K562 (cell line): Measurements from ENCODE around the gene EPN2. TPM values are rescaled to one million over a fixed set of nuclear protein-coding genes. Genes with fewer than 3 reads are reported as not detected.

Experiments
- ATAC-seq: fragments of 200-7000 bp; cut with Tn5 transposase; 3 replicates; pipeline ENCODE4 v1.9.1; 2020; ENCODE audit warnings: moderate library complexity
- BruUV-seq: library from RNA; stranded (reverse); fragments of 400-500 nt; replicated peaks from 2 replicates; lab custom pipeline; 2021; lab: Mats Ljungman, UMichigan
- CTCF ChIA-PET: fragments of 300-600 bp; formaldehyde crosslinking; extraction: SDS; loops from one replicate; lab custom pipeline; 2021; ENCODE audit warnings: low intra/inter-chr PET ratio; lab: Yijun Ruan, JAX
- POLR2A ChIA-PET: fragments of 300-600, 350-650 bp; sonication (Branson Sonifier 250); formaldehyde crosslinking; extraction: SDS; loops from one replicate; lab custom pipeline; 2021; ENCODE audit warnings: antibody characterized with exemption, inconsistent platforms; lab: Yijun Ruan, JAX
- DNase-seq, 4 experiments: peaks; one replicate each; pipeline versions ENCODE4 v3.0.0 to v3.0.0-alpha.2; 2011 to 2018; ENCODE audit warnings: low spot score in 3 of 4, mixed read lengths in 3 of 4; ENCODE audit errors: extremely low read depth in 1 of 4
- FAIRE-seq: peaks from 2 replicates; lab custom pipeline; 2011; peaks lifted over from hg19 to GRCh38; lab: Jason Lieb, UNC
- H2AFZ ChIP-seq: 2 replicates; pipeline ENCODE4 v1.6.0; 2011; ENCODE audit warnings: low read depth, low read length, control low read depth, inconsistent platforms
- H3K27ac ChIP-seq: fragments of 200-600 bp; 3 replicates; pipeline ENCODE4 v1.8.0; 2011; ENCODE audit warnings: low read depth, mild to moderate bottlenecking, control low read depth, inconsistent platforms, low read length, moderate library complexity, mixed read lengths; ENCODE audit errors: extremely low read depth
- H3K27me3 ChIP-seq, 2 experiments: fragments of 300-600 bp in 1 of 2; 2 replicates in 1 of 2; 3 replicates in 1 of 2; pipeline versions ENCODE4 v1.6.0 to v1.8.0; 2011; ENCODE audit warnings: inconsistent platforms in 2 of 2, low read length in 2 of 2, mild to moderate bottlenecking in 1 of 2, mixed read lengths in 1 of 2, moderate library complexity in 1 of 2; ENCODE audit not compliant: control insufficient read depth in 2 of 2, insufficient read depth in 2 of 2
- H3K36me3 ChIP-seq: fragments of 300-600 bp; 3 replicates; pipeline ENCODE4 v1.8.0; 2011; ENCODE audit warnings: mild to moderate bottlenecking, low read length, inconsistent platforms; ENCODE audit not compliant: control insufficient read depth, insufficient read depth
- H3K4me1 ChIP-seq, 2 experiments: fragments of 200-600 bp in 1 of 2; replicated peaks in 1 of 2; 2 replicates in 1 of 2; 3 replicates in 1 of 2; pipeline versions ENCODE4 v1.5.1 to v1.8.0; 2011; ENCODE audit warnings: inconsistent platforms in 2 of 2, low read length in 2 of 2, mild to moderate bottlenecking in 1 of 2, mixed read lengths in 1 of 2, moderate library complexity in 1 of 2; ENCODE audit not compliant: control insufficient read depth in 2 of 2, insufficient read depth in 2 of 2
- H3K4me2 ChIP-seq: 2 replicates; pipeline ENCODE4 v1.6.1; 2011; ENCODE audit warnings: low read length, control low read depth, inconsistent platforms, mixed read lengths; ENCODE audit not compliant: insufficient read depth
- H3K4me3 ChIP-seq: fragments of 200-600 bp; sonication (generic), shearing (Covaris generic); 2 replicates; pipeline ENCODE4 v1.5.1; 2016; ENCODE audit warnings: control low read depth, inconsistent platforms
- H3K79me2 ChIP-seq: fragments of 200-600 bp; 3 replicates; pipeline ENCODE4 v1.8.0; 2011; ENCODE audit warnings: low read length, inconsistent platforms; ENCODE audit not compliant: control insufficient read depth, insufficient read depth
- H3K9ac ChIP-seq, 2 experiments: 2 replicates each; pipeline versions ENCODE4 v1.6.0 to v1.6.1; 2011; ENCODE audit warnings: low read depth in 2 of 2, low read length in 2 of 2, control low read depth in 1 of 2, inconsistent platforms in 1 of 2, mild to moderate bottlenecking in 1 of 2, mixed read lengths in 1 of 2; ENCODE audit not compliant: insufficient read depth in 1 of 2
- H3K9me1 ChIP-seq: one replicate; pipeline ENCODE4 v1.6.0; 2011; ENCODE audit warnings: inconsistent platforms, mild to moderate bottlenecking, low read length, moderate library complexity; ENCODE audit not compliant: control insufficient read depth, insufficient read depth
- H3K9me3 ChIP-seq: replicated peaks from 2 replicates; pipeline ENCODE4 v1.5.1; 2011; ENCODE audit warnings: low read depth, low read length, inconsistent platforms; ENCODE audit not compliant: control insufficient read depth, insufficient read depth
- H4K20me1 ChIP-seq: replicated peaks from 2 replicates; pipeline ENCODE4 v1.6.1; 2011; ENCODE audit warnings: low read length, inconsistent platforms, mixed read lengths; ENCODE audit not compliant: control insufficient read depth, insufficient read depth
- C11orf30 ChIP-seq: fragments of 450-650 bp; IDR thresholded peaks from 2 replicates; pipeline ENCODE4 v1.6.1; 2016; ENCODE audit warnings: low read depth, mild to moderate bottlenecking
- IRF2 ChIP-seq: sonication (generic); formaldehyde crosslinking; IDR thresholded peaks from 2 replicates; pipeline ENCODE4 v1.8.1; 2022; ENCODE audit warnings: mild to moderate bottlenecking, missing genetic modification reagents
- KLF13 ChIP-seq: fragments of 450-650 bp; IDR thresholded peaks from 2 replicates; pipeline ENCODE4 v1.6.1; 2016; ENCODE audit warnings: missing genetic modification characterization, low read depth, mild to moderate bottlenecking, missing compliant biosample characterization, moderate library complexity, borderline replicate concordance
- PPARD ChIP-seq: fragments of 250-450 bp; sonication (Bioruptor Pico); IDR thresholded peaks from 2 replicates; pipeline ENCODE4 v1.8.0; 2022; ENCODE audit warnings: inconsistent platforms, mild to moderate bottlenecking, moderate library complexity
- PYGO2 ChIP-seq: fragments of 450-650 bp; IDR thresholded peaks from 2 replicates; pipeline ENCODE4 v1.6.1; 2016; ENCODE audit warnings: mild to moderate bottlenecking, missing genetic modification characterization, moderate library complexity, missing compliant biosample characterization
- SMAD4 ChIP-seq: fragments of 250-450 bp; sonication (Bioruptor Pico); conservative IDR thresholded peaks from 2 replicates; pipeline ENCODE4 v1.8.0; 2021; ENCODE audit warnings: inconsistent platforms, mild to moderate bottlenecking, moderate library complexity
- TAF9B ChIP-seq: fragments of 450-650 bp; IDR thresholded peaks from 2 replicates; pipeline ENCODE4 v1.6.1; 2018; ENCODE audit warnings: mild to moderate bottlenecking; ENCODE audit not compliant: partially characterized antibody
- U2AF1 ChIP-seq: fragments of 200-400 bp; formaldehyde crosslinking; optimal IDR thresholded peaks from 2 replicates; pipeline ENCODE3; 2017; ENCODE audit warnings: mild to moderate bottlenecking, low read depth, low read length, moderate library complexity
- ZNF133 ChIP-seq: fragments of 250-450 bp; sonication (Bioruptor Pico); IDR thresholded peaks from 2 replicates; pipeline ENCODE4 v1.4.0; 2020; ENCODE audit warnings: mild to moderate bottlenecking
- ZNF263 ChIP-seq: sonication (generic); formaldehyde crosslinking; IDR thresholded peaks from 2 replicates; pipeline ENCODE4 v1.8.0; 2022; ENCODE audit warnings: mild to moderate bottlenecking, missing genetic modification reagents, borderline replicate concordance
- ZNF79 ChIP-seq: fragments of 250-450 bp; sonication (Bioruptor Pico); IDR thresholded peaks from 2 replicates; pipeline ENCODE4 v1.4.0; 2020; ENCODE audit warnings: low read depth, mild to moderate bottlenecking, moderate library complexity
- WGBS: fragments of 100-300 bp; shearing (Covaris generic); methylation state at CpG from one replicate; pipeline ENCODE4 v1.1.6; 2016; ENCODE audit warnings: low coverage, mixed read lengths; ENCODE audit not compliant: insufficient coverage; ENCODE audit errors: missing lambda C conversion rate; 5-methylcytosine and 5-hydroxymethylcytosine counted together
- in situ Hi-C: fragments of 300-500 bp; cut with MboI; formaldehyde crosslinking; loops from 4 replicates; pipeline ENCODE4 v1.15.0; 2018; ENCODE audit warnings: inconsistent platforms, mixed read lengths
- intact Hi-C: fragments of 100-400 bp; cut with micrococcal nuclease; formaldehyde crosslinking; loops from 2 replicates; pipeline ENCODE4 v1.14.2; 2022
- polyA plus RNA-seq, 8 experiments: library from polyadenylated mRNA; depleted of rRNA in 4 of 8; stranded (reverse) in 5 of 8; unstranded in 3 of 8; fragments of >200 nt; fragmentation: Nextera tagmentation in 2 of 8; fragmentation: Illumina TruSeq in 1 of 8; extraction: Ambion mirVana in 2 of 8; extraction: Trizol in 1 of 8; gene quantifications; 2 replicates each; pipeline versions ENCODE4 v1.2.1 to v1.2.3, GENCODE V29; 2011 to 2014; ENCODE audit warnings: inconsistent platforms in 1 of 8, missing spikeins in 1 of 8
- total RNA-seq, 7 experiments: library from RNA; depleted of rRNA in 6 of 7; stranded (reverse); fragments of >200 nt in 6 of 7; fragmentation: Illumina TruSeq in 2 of 7; extraction: Trizol in 2 of 7; gene quantifications; 2 replicates each; pipeline versions ENCODE4 v1.2.1 to v1.2.3, GENCODE V29; 2011 to 2021; ENCODE audit warnings: low replicate concordance in 1 of 7
- TF ChIP-seq, protein P1 (sequence below): fragments of 250-450 bp; sonication (Bioruptor Pico); IDR thresholded peaks from 2 replicates; pipeline ENCODE4 v1.4.0; 2020; ENCODE audit warnings: mild to moderate bottlenecking, moderate library complexity
- TF ChIP-seq, protein P2 (sequence below): sonication (generic); formaldehyde crosslinking; IDR thresholded peaks from 2 replicates; pipeline ENCODE4 v1.8.1; 2023; ENCODE audit warnings: mild to moderate bottlenecking, missing genetic modification reagents

EPN2 gene
- total and polyA plus RNA-seq, 9 of the 15 experiments (the other 6 are each of a cell fraction or from before 2014, with no cell fraction given): 1.0 to 12.9 (median 8.9) TPM

DNA sequence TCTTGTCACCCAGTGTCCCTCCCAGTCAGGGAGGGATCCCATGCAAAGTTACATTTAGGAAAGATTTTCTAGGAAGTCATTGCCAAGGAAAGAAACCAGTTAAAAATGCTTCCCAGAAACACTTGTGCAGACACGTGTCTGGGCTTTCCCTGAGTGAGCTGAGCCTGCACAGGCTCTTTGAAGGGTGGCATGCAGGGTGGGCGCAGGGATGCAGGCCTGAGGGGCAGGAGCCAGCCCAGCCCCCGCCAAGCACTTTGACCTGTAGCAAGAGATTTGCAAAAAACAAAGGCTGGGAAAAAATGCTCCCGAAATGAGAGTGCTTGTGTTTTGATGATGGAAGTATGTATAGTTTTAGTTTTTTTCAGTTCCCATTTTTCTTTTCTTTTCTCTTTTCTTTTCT, 73.0 kb downstream of the EPN2 start:
- no peaks in the 10 kb centered on the region for H3K79me2 ChIP-seq
- no peaks in the 10 kb centered on the region for H3K9me3 ChIP-seq
- no peak overlapping the region for H3K27ac ChIP-seq
- no peak overlapping the region for H3K4me3 ChIP-seq
- peaks cover 9 to 17% of the 10 kb centered on the region in 2 experiments for H3K4me1 ChIP-seq
- FAIRE-seq: no peak
- in situ Hi-C loops: no loop called here
- intact Hi-C loops: no loop called here
- H2AFZ ChIP-seq: no peak overlapping the region
- H4K20me1 ChIP-seq: no peaks in the 10 kb centered on the region
- no peak for DNase-seq
- ATAC-seq: no peak
- H3K4me2 ChIP-seq: no peak overlapping the region
- TF ChIP-seq PYGO2 (tag) (no peak), TAF9B (no peak), SMAD4 (CRISPR knock-in tag) (no peak), IRF2 (no peak), ZNF263 (CRISPR knock-in tag) (no peak), C11orf30 (no peak), PPARD (no peak), ZNF133 (CRISPR knock-in tag) (no peak), KLF13 (tag) (no peak), ZNF79 (CRISPR knock-in tag) (no peak), U2AF1 (no peak)
- TF ChIP-seq, protein P1, sequence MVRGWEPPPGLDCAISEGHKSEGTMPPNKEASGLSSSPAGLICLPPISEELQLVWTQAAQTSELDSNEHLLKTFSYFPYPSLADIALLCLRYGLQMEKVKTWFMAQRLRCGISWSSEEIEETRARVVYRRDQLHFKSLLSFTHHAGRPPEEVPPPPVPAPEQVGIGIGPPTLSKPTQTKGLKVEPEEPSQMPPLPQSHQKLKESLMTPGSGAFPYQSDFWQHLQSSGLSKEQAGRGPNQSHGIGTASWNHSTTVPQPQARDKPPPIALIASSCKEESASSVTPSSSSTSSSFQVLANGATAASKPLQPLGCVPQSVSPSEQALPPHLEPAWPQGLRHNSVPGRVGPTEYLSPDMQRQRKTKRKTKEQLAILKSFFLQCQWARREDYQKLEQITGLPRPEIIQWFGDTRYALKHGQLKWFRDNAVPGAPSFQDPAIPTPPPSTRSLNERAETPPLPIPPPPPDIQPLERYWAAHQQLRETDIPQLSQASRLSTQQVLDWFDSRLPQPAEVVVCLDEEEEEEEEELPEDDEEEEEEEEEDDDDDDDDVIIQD (CRISPR knock-in tag): no peak
- TF ChIP-seq, protein P2, sequence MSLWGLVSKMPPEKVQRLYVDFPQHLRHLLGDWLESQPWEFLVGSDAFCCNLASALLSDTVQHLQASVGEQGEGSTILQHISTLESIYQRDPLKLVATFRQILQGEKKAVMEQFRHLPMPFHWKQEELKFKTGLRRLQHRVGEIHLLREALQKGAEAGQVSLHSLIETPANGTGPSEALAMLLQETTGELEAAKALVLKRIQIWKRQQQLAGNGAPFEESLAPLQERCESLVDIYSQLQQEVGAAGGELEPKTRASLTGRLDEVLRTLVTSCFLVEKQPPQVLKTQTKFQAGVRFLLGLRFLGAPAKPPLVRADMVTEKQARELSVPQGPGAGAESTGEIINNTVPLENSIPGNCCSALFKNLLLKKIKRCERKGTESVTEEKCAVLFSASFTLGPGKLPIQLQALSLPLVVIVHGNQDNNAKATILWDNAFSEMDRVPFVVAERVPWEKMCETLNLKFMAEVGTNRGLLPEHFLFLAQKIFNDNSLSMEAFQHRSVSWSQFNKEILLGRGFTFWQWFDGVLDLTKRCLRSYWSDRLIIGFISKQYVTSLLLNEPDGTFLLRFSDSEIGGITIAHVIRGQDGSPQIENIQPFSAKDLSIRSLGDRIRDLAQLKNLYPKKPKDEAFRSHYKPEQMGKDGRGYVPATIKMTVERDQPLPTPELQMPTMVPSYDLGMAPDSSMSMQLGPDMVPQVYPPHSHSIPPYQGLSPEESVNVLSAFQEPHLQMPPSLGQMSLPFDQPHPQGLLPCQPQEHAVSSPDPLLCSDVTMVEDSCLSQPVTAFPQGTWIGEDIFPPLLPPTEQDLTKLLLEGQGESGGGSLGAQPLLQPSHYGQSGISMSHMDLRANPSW (CRISPR knock-in tag): no peak
- no TSS peak for BruUV-seq
- ChIA-PET CTCF (no interaction called here), POLR2A (interaction anchor here (0.7 kb wide), 1 partner anchor 60 kb away, joined by 3 read pairs; no protein-coding TSS in a partner anchor)
- WGBS: 73% methylated on average over 4 of the region's 4 CpGs
- peaks cover 16% of the 10 kb centered on the region; the same call in 2 of the 3 replicates for H3K36me3 ChIP-seq
- no peak overlapping the region for H3K9ac ChIP-seq
- H3K27me3 ChIP-seq: no peaks in the 10 kb centered on the region
- no peaks in the 10 kb centered on the region for H3K9me1 ChIP-seq
